GM15510 (cell line): ENCODE results near the gene UTP4.

ENCODE experiments used
- POLR2A ChIP-seq: IDR thresholded peaks from 3 replicates; pipeline ENCODE4 v1.6.1; 2011; ENCODE audit warnings: borderline replicate concordance; ENCODE audit not compliant: insufficient read length; ENCODE audit errors: extremely low read depth

Gene UTP4

GRCh38 chr16:69201787-69202186, 69.3 kb downstream of the UTP4 start:
- TF ChIP-seq POLR2A, result no peak

DNA sequence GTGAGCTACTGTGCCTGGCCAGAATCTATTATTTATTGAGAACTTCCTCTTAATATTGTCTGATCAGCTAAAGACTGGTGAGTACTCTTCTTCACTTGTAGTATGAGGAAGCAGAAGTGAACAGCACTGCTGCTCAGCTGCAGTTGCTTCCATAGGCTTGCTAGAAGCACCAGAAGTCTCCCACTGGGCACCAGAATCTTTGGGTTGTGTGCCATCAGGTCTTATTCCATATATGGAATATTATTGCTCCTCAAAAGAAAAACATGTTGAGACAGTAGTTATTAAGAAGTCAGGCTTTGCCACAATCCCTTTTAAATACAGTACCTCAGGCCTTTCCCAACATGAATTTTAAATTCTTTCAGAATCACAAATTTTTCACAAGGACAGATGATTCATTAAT, 71.7 kb downstream of the UTP4 start:
- no peak for TF ChIP-seq POLR2A

DNA sequence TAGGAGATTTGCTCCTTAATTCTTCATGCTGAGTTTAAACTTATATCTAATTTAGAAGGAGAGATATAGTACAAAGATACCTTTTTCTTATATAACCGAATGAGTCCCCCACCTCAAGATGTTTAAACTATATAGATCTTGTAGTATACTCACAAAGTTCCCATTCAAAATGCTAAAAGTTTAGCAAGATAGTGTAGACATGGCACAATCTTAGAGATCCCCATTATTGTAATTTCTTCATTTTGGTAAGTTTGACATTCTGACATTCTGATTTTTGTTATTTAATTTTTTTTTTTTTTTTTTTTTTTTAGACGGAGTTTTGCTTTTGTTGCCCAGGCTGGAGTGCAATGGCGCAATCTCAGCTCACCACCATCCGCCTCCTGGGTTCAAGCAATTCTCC, 77.3 kb downstream of the UTP4 start:
- no peak for TF ChIP-seq POLR2A

DNA sequence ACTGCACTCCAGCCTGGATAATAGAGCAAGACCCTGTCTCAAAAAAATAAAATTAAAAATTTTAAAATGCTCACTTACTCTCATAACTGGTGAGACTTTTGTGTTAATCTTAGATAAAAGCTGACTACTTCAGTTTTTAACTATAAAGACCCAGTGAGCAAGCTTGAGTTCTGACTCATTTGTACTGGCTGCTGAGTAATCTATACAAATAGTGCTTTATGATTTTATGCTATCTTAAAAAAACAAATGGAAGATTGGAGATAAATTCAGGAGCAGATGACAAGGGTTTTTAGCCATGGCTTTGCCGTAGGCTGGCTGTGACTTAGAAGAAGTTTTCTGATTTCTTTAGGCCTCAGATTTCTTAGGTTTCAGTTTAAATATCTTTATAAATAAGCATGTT, 85.0 kb downstream of the UTP4 start:
- TF ChIP-seq POLR2A, result no peak
